GM18870 (cell line): ENCODE measurements around the gene NPM3.

Source experiments
- ATAC-seq: cut with Tn5 transposase; IDR thresholded peaks from one replicate; pipeline ENCODE4 v1.9.1; 2021; ENCODE audit warnings: moderate library complexity; ENCODE audit not compliant: unreplicated experiment

NPM3 gene

GRCh38 chr10:101775273-101776160, 7.7 kb downstream of the NPM3 start, which contains the start of gene FGF8:
FGF8 (minus strand) TSS chr10:101776114; CDS start chr10:101775900, 214 bp downstream.
- no peak for ATAC-seq

- ATAC-seq, result no peak
Observed at GRCh38 chr10:101774589-101775272, 8.5 kb downstream of the NPM3 start.

GRCh38 chr10:101773923-101774588, 9.2 kb downstream of the NPM3 start:
- no peak for ATAC-seq

GRCh38 chr10:101772895-101773761, 10.1 kb downstream of the NPM3 start:
- no peak for ATAC-seq

- ATAC-seq, result no peak
Observed at GRCh38 chr10:101772017-101772894, 11.0 kb downstream of the NPM3 start.

- no peak for ATAC-seq
Observed at GRCh38 chr10:101771380-101771779, 11.9 kb downstream of the NPM3 start.

- no peak for ATAC-seq
Observed at GRCh38 chr10:101770331-101771215, 12.7 kb downstream of the NPM3 start.

- no peak for ATAC-seq
Observed at GRCh38 chr10:101769541-101770180, 13.6 kb downstream of the NPM3 start.

- no peak for ATAC-seq
Observed at GRCh38 chr10:101768791-101769170, 14.5 kb downstream of the NPM3 start.

- no peak for ATAC-seq
Observed at GRCh38 chr10:101767966-101768790, 15.1 kb downstream of the NPM3 start.

- no peak for ATAC-seq
Observed at GRCh38 chr10:101767600-101767945, 15.7 kb downstream of the NPM3 start.

GRCh38 chr10:101766753-101767599, 16.3 kb downstream of the NPM3 start:
- ATAC-seq, result no peak

- no peak for ATAC-seq
Observed at GRCh38 chr10:101766306-101766705, 16.9 kb downstream of the NPM3 start.

- no peak for ATAC-seq
Observed at GRCh38 chr10:101763141-101763846, 20.0 kb downstream of the NPM3 start.

- ATAC-seq, result no peak
Observed at GRCh38 chr10:101762736-101763135, 20.5 kb downstream of the NPM3 start.

- ATAC-seq, result no peak
Observed at GRCh38 chr10:101761226-101761625, 22.0 kb downstream of the NPM3 start.
